Measurements from ENCODE around the gene TFCP2L1. TPM values are rescaled to one million over a fixed set of nuclear protein-coding genes. Genes with fewer than 3 reads are reported as not detected.
A peak's percentile ranks its signal among the peaks of the same experiment; 100 is the strongest.
"Not testable (repeated sequence)": the region's sequence is repeated elsewhere in the genome, so short reads cannot be mapped to it uniquely, and the experiment has no call there.

The TFCP2L1 gene
- total RNA-seq, 1 donor from 2014 or later, result 139 TPM

GRCh38 chr2:121295911-121296650, 11.1 kb upstream of the TFCP2L1 start:
- DNase-seq (ENCODE audit: low read depth), result no peak

GRCh38 chr2:121294881-121295840, 10.2 kb upstream of the TFCP2L1 start:
- DNase-seq (ENCODE audit: low read depth), result no peak

GRCh38 chr2:121293450-121294325, 8.7 kb upstream of the TFCP2L1 start:
- no peak for DNase-seq (ENCODE audit: low read depth)

- no peak for DNase-seq (ENCODE audit: low read depth)
Observed at GRCh38 chr2:121291251-121291580, 6.2 kb upstream of the TFCP2L1 start.

GRCh38 chr2:121289271-121289670, 4.3 kb upstream of the TFCP2L1 start:
- DNase-seq (ENCODE audit: low read depth), result no peak

GRCh38 chr2:121288454-121289231, 3.6 kb upstream of the TFCP2L1 start:
- DNase-seq (ENCODE audit: low read depth), result no peak

GRCh38 chr2:121287956-121288355, 3.0 kb upstream of the TFCP2L1 start:
- no peak for DNase-seq (ENCODE audit: low read depth)

- no peak for DNase-seq (ENCODE audit: low read depth)
Observed at GRCh38 chr2:121287146-121287798, 2.3 kb upstream of the TFCP2L1 start.

- DNase-seq (ENCODE audit: low read depth), result no peak
Observed at GRCh38 chr2:121286506-121286905, 1.5 kb upstream of the TFCP2L1 start.

GRCh38 chr2:121285926-121286325, 924 bp upstream of the TFCP2L1 start:
- no peak for DNase-seq (ENCODE audit: low read depth)

- peak; percentile 22 for DNase-seq (ENCODE audit: low read depth)
Observed at GRCh38 chr2:121283670-121284462, 1.1 kb downstream of the TFCP2L1 start.

GRCh38 chr2:121282800-121283385, 2.1 kb downstream of the TFCP2L1 start:
- DNase-seq (ENCODE audit: low read depth), result peak; percentile 51

GRCh38 chr2:121281694-121282093, 3.3 kb downstream of the TFCP2L1 start:
- no peak for DNase-seq (ENCODE audit: low read depth)

- no peak for DNase-seq (ENCODE audit: low read depth)
Observed at GRCh38 chr2:121281107-121281506, 3.9 kb downstream of the TFCP2L1 start.

GRCh38 chr2:121279476-121280220, 5.4 kb downstream of the TFCP2L1 start:
- no peak for DNase-seq (ENCODE audit: low read depth)

GRCh38 chr2:121276341-121276740, 8.7 kb downstream of the TFCP2L1 start:
- DNase-seq (ENCODE audit: low read depth), result no peak

GRCh38 chr2:121273116-121273515, 11.9 kb downstream of the TFCP2L1 start:
- no peak for DNase-seq (ENCODE audit: low read depth)

GRCh38 chr2:121272596-121272995, 12.4 kb downstream of the TFCP2L1 start:
- DNase-seq (ENCODE audit: low read depth), result no peak

- not testable (repeated sequence) for DNase-seq (ENCODE audit: low read depth)
Observed at GRCh38 chr2:121269436-121269835, 15.6 kb downstream of the TFCP2L1 start.
